ENCODE measurements around the gene ZNF423.
A peak's percentile ranks its signal among the peaks of the same experiment; 100 is the strongest.

ZNF423 gene

DNA sequence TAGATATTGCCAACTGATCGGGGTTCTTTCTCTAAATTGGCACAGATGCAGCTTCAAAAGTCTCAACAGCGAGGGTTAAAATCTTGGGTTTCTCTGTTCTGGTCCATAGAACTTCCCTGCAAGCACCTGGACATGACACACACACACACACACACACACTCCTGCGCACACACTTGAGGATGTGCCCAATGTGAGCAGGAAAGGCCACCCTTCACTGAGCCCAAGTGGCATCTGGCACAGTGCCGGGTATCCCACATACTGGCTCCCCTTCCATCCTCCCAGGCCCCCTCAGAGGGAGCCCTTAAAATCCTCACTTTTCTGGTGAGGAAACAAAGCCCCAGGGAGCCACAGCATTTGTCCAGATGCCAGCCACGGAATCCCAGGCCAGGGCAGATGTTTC is 55.5 kb downstream of the ZNF423 start:
- TF ChIP-seq, protein P1, sequence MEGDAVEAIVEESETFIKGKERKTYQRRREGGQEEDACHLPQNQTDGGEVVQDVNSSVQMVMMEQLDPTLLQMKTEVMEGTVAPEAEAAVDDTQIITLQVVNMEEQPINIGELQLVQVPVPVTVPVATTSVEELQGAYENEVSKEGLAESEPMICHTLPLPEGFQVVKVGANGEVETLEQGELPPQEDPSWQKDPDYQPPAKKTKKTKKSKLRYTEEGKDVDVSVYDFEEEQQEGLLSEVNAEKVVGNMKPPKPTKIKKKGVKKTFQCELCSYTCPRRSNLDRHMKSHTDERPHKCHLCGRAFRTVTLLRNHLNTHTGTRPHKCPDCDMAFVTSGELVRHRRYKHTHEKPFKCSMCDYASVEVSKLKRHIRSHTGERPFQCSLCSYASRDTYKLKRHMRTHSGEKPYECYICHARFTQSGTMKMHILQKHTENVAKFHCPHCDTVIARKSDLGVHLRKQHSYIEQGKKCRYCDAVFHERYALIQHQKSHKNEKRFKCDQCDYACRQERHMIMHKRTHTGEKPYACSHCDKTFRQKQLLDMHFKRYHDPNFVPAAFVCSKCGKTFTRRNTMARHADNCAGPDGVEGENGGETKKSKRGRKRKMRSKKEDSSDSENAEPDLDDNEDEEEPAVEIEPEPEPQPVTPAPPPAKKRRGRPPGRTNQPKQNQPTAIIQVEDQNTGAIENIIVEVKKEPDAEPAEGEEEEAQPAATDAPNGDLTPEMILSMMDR (conservative IDR thresholded peaks at IDR 0.05; ENCODE audit: low read length): no peak
- DNase-seq (ENCODE audit: low read depth): no peak
- H3K4me3 ChIP-seq (ENCODE audit: low read length): no peak overlapping the region

DNA sequence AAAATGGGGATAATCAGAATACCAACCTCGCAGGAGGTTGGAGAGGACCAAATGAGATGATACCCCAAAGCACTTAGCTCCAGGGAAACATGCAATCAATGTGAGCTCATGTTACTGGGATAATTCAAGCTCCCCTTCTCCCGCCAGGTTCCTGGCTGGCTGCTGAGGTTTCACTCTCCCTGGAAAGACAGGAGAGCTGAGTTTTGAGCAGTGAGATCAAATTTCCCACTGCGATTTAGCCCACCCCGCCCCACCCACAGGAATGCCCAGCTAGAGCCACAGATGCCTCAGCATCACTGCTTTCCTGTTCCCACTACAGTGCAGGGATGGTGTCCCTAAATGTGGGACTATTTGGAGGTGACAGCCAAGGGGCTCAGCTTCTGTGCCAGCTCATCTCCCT is 56.7 kb downstream of the ZNF423 start:
- DNase-seq (ENCODE audit: low read depth): no peak
- no peak overlapping the region for H3K4me3 ChIP-seq (ENCODE audit: low read length)
- TF ChIP-seq, protein P1 (conservative IDR thresholded peaks at IDR 0.05; ENCODE audit: low read length): no peak

DNA sequence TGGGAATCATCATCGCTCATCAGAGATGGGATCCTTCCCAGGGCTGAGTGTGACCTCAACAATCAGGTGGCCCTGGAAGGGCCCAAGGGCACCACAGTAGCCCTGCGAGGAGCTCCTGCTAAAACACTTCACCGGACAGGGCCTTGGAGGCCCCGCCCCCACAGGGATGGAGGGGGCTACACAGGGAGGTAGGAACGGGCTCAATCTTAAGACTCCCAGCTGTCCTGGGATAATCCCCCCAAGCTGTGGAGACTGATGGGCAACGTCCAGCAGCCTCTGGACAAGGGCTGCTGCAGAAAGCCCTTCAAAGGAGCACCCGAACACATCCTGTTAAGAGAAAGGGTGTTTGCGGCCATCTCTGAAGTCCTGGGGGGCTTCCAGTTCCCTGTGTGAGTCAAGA is 60.4 kb downstream of the ZNF423 start:
- TF ChIP-seq, protein P1 (conservative IDR thresholded peaks at IDR 0.05; ENCODE audit: low read length): no peak
- H3K4me3 ChIP-seq (ENCODE audit: low read length): no peak overlapping the region
- DNase-seq (ENCODE audit: low read depth): no peak

DNA sequence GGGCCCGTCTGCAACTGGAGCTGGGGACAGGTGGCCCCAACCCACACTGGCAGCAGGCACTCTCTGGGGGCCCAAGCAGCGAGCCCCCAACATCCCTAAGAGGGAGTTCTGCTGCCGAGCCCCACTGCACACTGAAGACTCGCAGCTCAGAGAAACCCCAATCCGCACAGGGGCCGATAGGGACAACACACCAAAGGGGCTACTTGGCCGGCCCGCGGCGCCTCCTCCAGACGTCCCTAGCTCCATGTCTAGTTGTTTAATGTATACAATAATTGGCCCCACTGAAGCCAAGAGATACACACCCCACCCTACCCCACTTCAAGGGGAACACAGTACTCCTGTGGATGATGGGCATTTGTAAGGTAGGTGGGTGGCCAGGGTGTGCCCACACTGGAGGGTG is 62.7 kb downstream of the ZNF423 start:
- TF ChIP-seq, protein P1 (conservative IDR thresholded peaks at IDR 0.05; ENCODE audit: low read length): no peak
- no peak for DNase-seq (ENCODE audit: low read depth)
- H3K4me3 ChIP-seq (ENCODE audit: low read length): no peak overlapping the region

DNA sequence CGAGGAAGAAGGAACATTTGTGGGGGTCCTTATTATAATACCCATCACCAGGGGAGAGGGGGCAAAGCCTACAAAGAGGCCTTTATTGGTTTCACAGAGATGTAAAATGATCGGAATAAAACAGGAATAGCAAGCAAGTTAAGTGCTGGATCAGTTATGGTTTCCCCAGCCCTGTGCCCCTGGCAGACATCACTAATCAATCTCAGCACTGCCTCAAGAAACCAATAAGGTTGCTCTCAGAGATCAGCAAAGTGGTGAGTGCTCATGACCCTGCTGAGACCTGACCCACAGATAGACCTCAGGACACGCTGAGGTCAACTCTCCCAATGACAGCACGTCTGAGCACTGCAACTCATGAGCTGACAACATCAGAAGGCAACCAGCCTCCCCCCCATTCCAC is 66.3 kb downstream of the ZNF423 start:
- no peak overlapping the region for H3K4me3 ChIP-seq (ENCODE audit: low read length)
- TF ChIP-seq, protein P1 (conservative IDR thresholded peaks at IDR 0.05; ENCODE audit: low read length): no peak
- DNase-seq (ENCODE audit: low read depth): no peak

DNA sequence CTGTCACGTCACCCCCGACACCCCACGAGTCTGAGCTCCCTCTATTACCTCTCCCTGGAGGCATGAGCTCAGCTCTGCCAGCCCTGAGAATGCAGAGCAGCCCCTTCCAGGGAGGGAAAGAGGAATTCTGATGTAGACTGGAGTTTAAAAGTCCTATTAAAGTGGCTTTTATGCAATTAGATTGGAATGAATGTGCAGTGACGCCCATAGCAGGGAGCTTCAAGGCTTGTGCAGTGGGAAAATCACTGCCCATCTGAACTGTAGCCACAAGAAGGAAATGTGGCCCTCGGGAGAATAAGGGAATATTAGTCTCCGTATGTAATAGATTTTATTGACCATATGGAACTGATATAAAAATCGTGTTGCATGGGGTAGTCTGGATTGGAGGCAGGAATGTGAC is 66.9 kb downstream of the ZNF423 start:
- TF ChIP-seq, protein P1 (conservative IDR thresholded peaks at IDR 0.05; ENCODE audit: low read length): no peak
- H3K4me3 ChIP-seq (ENCODE audit: low read length): no peak overlapping the region
- DNase-seq (ENCODE audit: low read depth): peak; percentile 35

DNA sequence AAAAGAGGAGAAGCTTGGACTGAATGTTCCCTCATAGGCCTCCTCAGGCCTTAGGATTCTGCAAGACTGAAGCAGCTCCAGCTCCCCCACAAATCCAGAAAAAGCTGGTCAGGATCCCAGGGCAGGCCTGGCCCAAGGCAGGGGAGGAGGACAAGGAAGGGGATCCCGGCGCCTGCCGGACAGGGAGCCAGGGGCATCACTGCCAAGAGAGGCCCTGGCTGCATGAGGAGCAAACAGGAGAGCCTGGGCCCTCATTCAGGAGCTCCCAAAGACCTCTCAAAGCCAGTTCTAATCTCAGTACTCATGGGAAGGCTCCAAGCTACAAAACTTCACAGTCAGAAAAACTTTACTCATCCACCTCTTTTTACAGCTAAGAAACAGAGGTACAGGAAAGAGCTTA is 67.3 kb downstream of the ZNF423 start:
- TF ChIP-seq, protein P1 (conservative IDR thresholded peaks at IDR 0.05; ENCODE audit: low read length): no peak
- no peak overlapping the region for H3K4me3 ChIP-seq (ENCODE audit: low read length)
- no peak for DNase-seq (ENCODE audit: low read depth)
